HL-60/S4 treated with retinoic acid at 250 ng/mL for 4 days and 3 days (cell line): Measurements from ENCODE around the gene VIPAS39.

Experiments
- in situ Hi-C: fragments of 300-500 bp; cut with MboI; formaldehyde crosslinking; loops from 2 replicates; pipeline ENCODE4 v1.7.0; 2022; ENCODE audit warnings: low sequenced_read_pairs

VIPAS39 gene

DNA sequence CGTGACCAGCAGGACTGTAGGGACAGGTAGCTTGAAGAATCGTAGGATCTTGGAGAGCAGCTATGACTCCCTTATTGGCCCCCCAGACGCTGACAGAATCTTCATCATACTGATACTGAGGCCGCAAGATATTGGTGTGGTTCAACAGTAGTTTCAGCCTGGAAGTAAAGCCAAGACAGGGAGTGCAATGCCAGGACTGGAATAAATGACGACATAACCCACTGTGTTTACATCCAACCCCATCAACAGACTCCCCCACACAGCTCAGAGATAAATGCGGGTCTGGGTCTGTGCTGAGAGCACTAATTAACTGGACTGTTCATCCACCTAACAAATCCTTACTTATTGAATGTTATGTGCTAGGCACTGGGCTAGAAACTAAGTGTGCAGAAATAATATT is 50.7 kb downstream of the VIPAS39 start:
- in situ Hi-C loops: no loop called here

DNA sequence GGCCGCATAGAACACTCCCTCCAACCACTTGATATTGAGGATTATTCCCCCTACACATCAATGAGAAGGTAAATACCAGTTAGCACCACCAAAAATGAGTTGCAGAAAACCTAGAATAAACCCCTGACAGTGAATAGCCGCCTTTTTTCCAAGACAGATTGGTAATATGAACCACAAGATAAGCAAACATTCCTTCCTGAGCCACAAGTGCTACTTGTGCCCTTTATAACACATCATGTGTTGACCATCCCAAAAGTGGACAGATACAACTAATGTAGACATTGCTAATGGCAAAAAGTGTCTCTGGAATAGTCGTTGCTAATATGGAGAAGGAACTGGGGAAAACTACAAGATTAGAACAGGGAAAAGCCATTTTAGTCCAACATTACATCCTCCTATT is 51.3 kb downstream of the VIPAS39 start:
- in situ Hi-C loops: no loop called here

DNA sequence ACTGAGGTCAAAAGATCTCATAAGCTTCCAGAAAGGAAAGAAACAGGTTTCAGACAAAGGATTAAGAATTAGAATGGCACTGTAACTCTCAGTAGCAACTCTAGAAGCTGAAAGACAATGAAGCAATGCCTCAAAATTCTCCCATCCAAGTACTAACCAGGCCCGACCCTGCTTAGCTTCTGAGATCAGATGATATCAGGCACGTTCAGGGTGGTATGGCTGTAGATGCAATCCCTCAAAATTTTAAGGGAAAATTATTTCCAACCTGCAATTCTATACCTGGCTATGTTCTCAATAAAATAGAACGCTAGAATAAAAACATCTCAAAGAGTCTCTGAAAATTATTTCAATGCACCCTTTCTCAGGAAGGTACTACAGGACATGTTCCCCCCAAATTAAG is 53.6 kb downstream of the VIPAS39 start:
- in situ Hi-C loops: no loop called here

DNA sequence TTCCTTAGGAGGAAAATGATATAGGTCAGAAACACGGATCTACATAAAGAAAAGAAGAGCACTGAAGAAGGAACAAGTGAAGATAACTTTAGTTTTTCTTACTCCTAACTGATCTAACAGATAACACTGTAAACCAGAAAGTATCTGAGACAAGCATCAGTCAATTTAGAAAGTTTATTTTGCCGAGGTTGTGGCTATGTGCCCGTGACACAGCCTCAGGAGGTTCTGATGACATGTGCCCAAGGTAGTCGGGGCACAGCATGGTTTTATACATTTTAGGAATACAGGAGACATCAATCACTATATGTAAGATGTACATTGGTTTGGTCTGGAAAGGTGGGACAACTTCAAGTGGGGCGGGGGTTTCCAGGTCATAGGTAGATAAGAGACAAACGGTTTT is 57.2 kb downstream of the VIPAS39 start:
- in situ Hi-C loops: no loop called here

DNA sequence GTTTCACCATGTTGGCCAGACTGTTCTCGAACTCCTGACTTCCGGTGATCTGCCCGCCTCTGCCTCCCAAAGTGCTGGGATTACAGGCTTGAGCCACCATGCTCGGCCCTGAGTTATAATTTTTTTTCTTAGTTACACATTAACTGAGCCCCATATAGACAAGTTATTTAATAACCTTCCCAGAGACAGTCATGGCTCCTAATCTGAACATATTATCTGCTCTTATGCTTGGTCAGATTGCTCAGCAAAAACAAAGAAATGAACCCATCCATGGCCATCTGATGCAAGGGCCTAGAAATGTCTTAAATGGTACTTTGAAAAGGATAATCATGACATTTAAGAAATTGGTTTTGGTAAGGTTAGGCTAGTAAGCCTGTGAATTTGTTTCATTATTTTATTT is 67.2 kb downstream of the VIPAS39 start:
- in situ Hi-C loops: no loop called here

DNA sequence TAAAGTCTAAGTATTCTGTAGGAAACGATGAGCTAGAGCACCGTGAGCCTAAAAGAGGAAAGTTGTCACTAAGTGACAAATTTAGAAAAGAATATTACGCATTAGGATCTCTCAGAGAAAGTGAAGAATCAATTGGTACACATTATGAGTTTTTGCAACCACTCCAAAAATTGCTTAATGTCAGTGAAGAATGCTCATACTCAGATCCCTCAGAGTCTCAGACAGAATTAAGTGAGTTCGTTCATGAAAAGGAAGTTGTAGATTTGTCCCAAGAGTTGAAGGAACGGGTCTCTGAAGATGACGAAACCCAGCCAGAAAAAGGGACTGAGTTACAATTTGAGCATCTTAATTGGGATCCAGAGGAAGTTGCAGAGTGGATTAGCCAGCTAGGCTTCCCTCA is 78.7 kb downstream of the VIPAS39 start:
- in situ Hi-C loops: no loop called here

DNA sequence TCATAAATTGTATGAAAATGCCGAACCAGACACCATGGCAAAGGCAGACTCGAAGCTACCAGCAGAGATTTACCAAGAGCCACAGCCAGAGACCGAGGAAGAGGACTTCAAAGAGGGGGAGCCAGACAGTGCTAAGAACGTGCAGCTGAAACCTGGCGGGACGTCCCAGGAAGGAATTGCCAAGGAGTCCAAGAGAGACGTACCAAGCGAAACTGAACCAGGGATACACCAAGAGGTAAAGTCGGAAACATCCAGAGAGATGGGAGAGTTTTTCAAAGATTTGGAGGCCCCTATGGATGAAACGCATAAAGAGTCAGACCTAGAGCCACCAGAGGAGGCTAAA is 79.9 kb downstream of the VIPAS39 start:
- in situ Hi-C loops: no loop called here

DNA sequence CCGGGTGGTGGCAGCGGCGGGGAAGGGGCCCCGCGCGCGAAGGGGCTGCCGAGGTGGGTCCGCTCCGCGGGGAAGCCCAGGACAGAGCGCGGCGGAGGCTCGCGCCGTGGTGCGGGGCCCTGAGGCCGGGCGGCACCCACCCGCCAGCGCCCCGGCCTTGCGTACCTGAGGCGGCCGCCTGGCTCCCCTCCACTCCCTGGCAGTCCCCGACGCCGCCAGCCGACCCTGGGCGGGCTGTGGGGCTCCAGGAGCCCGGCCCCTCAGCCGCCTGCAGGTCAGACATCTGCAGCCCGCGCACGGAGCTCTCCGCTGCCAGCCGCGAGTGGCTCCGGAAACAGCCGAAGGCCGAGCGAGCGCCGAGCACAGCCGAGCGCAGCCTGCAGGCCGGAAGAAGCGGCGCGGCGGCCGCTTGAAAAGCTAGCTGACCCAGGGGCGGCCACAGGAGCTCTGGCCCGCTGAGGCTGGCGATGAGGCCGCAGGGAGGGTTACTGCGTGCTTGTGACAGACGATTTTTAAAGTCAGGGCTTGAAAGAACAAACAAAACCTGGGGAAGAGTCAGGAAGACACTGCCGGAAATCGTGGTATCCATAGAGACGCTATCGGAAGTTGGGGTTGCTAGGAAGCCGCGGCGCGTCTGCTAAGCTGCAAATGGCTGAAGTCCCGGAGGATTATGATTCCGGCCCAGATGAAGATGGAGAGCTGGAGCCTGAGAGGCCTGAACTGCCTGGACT is 80.5 kb downstream of the VIPAS39 start, which contains the start of the genes SAMD15 and TMED8:
SAMD15 (plus strand) TSS at position 609 of the 731 bp plus-strand sequence; CDS start at position 649, 40 bp downstream.
TMED8 (minus strand) TSS at position 324 of the 731 bp plus-strand sequence; CDS start at position 283, 41 bp downstream.
- in situ Hi-C loops: no loop called here
